Body of pancreas (tissue), 4 donors: ENCODE measurements around the gene IGSF3. TPM values are rescaled to one million over a fixed set of nuclear protein-coding genes. Genes with fewer than 3 reads are reported as not detected.

Source experiments
- ATAC-seq: fragments of 150-250 bp; one replicate; pipeline ENCODE4 v1.9.1; 2016
- DNase-seq, 4 donors: peaks; one replicate each; pipeline ENCODE4 v3.0.0-alpha.2; 2019
- H3K27ac ChIP-seq, 4 donors: fragments of 200-600 bp; sonication (generic); 1 replicate in 3 of 4; 2 replicates in 1 of 4; pipeline versions ENCODE4 v1.5.1 to v1.6.1; 2016 to 2019; ENCODE audit warnings: mild to moderate bottlenecking in 1 of 4, mixed read lengths in 1 of 4, moderate library complexity in 1 of 4
- H3K27me3 ChIP-seq, 2 donors: fragments of 200-600 bp; sonication (generic); one replicate each; pipeline ENCODE4 v1.6.0; 2016; ENCODE audit warnings: mild to moderate bottlenecking in 1 of 2
- H3K36me3 ChIP-seq, 2 donors: fragments of 200-600 bp; sonication (generic); replicated peaks in 1 of 2; 2 replicates each; pipeline ENCODE4 v1.5.1; 2016; ENCODE audit warnings: low read depth in 2 of 2; ENCODE audit not compliant: insufficient read depth in 1 of 2
- H3K4me1 ChIP-seq: fragments of 200-600 bp; sonication (generic); one replicate; pipeline ENCODE4 v1.6.0; 2016
- H3K4me3 ChIP-seq, 2 donors: fragments of 200-600 bp; sonication (generic); 1 replicate in 1 of 2; 2 replicates in 1 of 2; pipeline ENCODE4 v1.5.1; 2016 to 2019
- H3K9me3 ChIP-seq, 3 donors: fragments of 200-600 bp; sonication (generic); 1 replicate in 2 of 3; 2 replicates in 1 of 3; pipeline ENCODE4 v1.5.1; 2016
- CTCF ChIP-seq, 7 experiments: fragments of 450-650 bp in 4 of 7; fragments of 200-600 bp in 3 of 7; sonication (generic) in 3 of 7; IDR thresholded peaks; one replicate each; pipeline ENCODE4 v1.5.1; 2016 to 2019; ENCODE audit warnings: antibody characterized with exemption in 7 of 7
- POLR2A ChIP-seq, 3 donors: fragments of 450-650 bp; IDR thresholded peaks; one replicate each; pipeline ENCODE4 v1.6.1; 2016; ENCODE audit warnings: antibody characterized with exemption in 3 of 3, mild to moderate bottlenecking in 2 of 3
- whole genome bisulfite sequencing, 2 donors: methylation state at CpG; one replicate each; pipeline ENCODE4 v1.1.5; 2017; 5-methylcytosine and 5-hydroxymethylcytosine counted together
- intact Hi-C: fragments of 100-400 bp; cut with DNase I; formaldehyde crosslinking; loops from one replicate; pipeline ENCODE4 v1.15.1; 2023
- total RNA-seq, 2 donors: library from RNA; depleted of rRNA; stranded (reverse); fragments of >200 nt; gene quantifications; one replicate each; pipeline ENCODE4 v1.1.0, GENCODE V29; 2016

The IGSF3 gene
- total RNA-seq, 2 donors from 2014 or later: 4.6 to 5.2 TPM

GRCh38 chr1:116574581-116575291, 92.8 kb downstream of the IGSF3 start:
- 19 to 21% methylated on average over 11 of the region's 11 CpGs for WGBS, 2 donors
- peak; percentile 62 to 88 (median 86) for TF ChIP-seq CTCF (IDR thresholded peaks at IDR 0.05)
- no peak for TF ChIP-seq POLR2A (IDR thresholded peaks at IDR 0.05)
- H3K9me3 ChIP-seq: no peaks in the 10 kb centered on the region
- H3K4me1 ChIP-seq: peaks cover 9% of the 10 kb centered on the region
- intact Hi-C loops: loop anchor here (10.0 kb wide), 1 partner anchor 100 kb away; no protein-coding TSS in a partner anchor
- DNase-seq (peak; percentile 67 to 77 (median 73)), ATAC-seq (no peak)
- no peak overlapping the region for H3K27ac ChIP-seq
- peaks cover 0 to 6% of the 10 kb centered on the region in 2 donors for H3K27me3 ChIP-seq
- H3K4me3 ChIP-seq: no peak overlapping the region
- H3K36me3 ChIP-seq: no peaks in the 10 kb centered on the region

- Histone ChIP-seq H3K4me1 (peaks cover 11% of the 10 kb centered on the region), H3K27ac (no peak overlapping the region), H3K27me3 (no peaks in the 10 kb centered on the region), H3K36me3 (no peaks in the 10 kb centered on the region), H3K4me3 (no peak overlapping the region), H3K9me3 (no peaks in the 10 kb centered on the region)
- no peak for ATAC-seq
- no peak for DNase-seq
- WGBS, 2 donors: 54 to 55% methylated on average over 7 of the region's 7 CpGs
- TF ChIP-seq POLR2A (IDR thresholded peaks at IDR 0.05) (no peak), CTCF (IDR thresholded peaks at IDR 0.05) (no peak)
- intact Hi-C loops: loop anchor here (10.0 kb wide), 1 partner anchor 101 kb away; no protein-coding TSS in a partner anchor
Observed at GRCh38 chr1:116573431-116574095, 94.0 kb downstream of the IGSF3 start.

GRCh38 chr1:116572771-116573430, 94.6 kb downstream of the IGSF3 start:
- H3K36me3 ChIP-seq: no peaks in the 10 kb centered on the region
- peaks cover 11% of the 10 kb centered on the region for H3K4me1 ChIP-seq
- intact Hi-C loops: loop anchor here (10.0 kb wide), 1 partner anchor 102 kb away; no protein-coding TSS in a partner anchor
- H3K27ac ChIP-seq: no peak overlapping the region
- H3K9me3 ChIP-seq: no peaks in the 10 kb centered on the region
- no peak for ATAC-seq
- 58 to 68% methylated on average over 4 of the region's 4 CpGs for WGBS, 2 donors
- no peak overlapping the region for H3K4me3 ChIP-seq
- no peaks in the 10 kb centered on the region for H3K27me3 ChIP-seq
- no peak for TF ChIP-seq CTCF (IDR thresholded peaks at IDR 0.05)
- TF ChIP-seq POLR2A (IDR thresholded peaks at IDR 0.05): no peak
- no peak for DNase-seq

GRCh38 chr1:116572099-116572498, 95.4 kb downstream of the IGSF3 start:
- TF ChIP-seq POLR2A (IDR thresholded peaks at IDR 0.05) (no peak), CTCF (IDR thresholded peaks at IDR 0.05) (no peak)
- no peaks in the 10 kb centered on the region for H3K9me3 ChIP-seq
- intact Hi-C loops: loop anchor here (10.0 kb wide), 1 partner anchor 103 kb away; no protein-coding TSS in a partner anchor
- H3K27me3 ChIP-seq: no peaks in the 10 kb centered on the region
- H3K36me3 ChIP-seq: no peaks in the 10 kb centered on the region
- H3K4me3 ChIP-seq: no peak overlapping the region
- DNase-seq (no peak), ATAC-seq (no peak)
- H3K27ac ChIP-seq: no peak overlapping the region
- 71 to 79% methylated on average over 2 of the region's 2 CpGs for WGBS, 2 donors
- H3K4me1 ChIP-seq: peaks cover 11% of the 10 kb centered on the region
